NT2/D1 (cell line): ENCODE measurements around the gene CNTFR.

Experiments
- SUZ12 ChIP-seq: IDR thresholded peaks from 2 replicates; pipeline ENCODE4 v1.6.1; 2011; ENCODE audit not compliant: insufficient read length, insufficient read depth; ENCODE audit errors: extremely low read depth
- YY1 ChIP-seq: IDR thresholded peaks from 2 replicates; pipeline ENCODE4 v1.6.1; 2011; ENCODE audit not compliant: insufficient read length, insufficient read depth
- ZNF274 ChIP-seq: IDR thresholded peaks from 2 replicates; pipeline ENCODE4 v1.6.1; 2011; ENCODE audit warnings: mild to moderate bottlenecking, low read depth, low read length

DNA sequence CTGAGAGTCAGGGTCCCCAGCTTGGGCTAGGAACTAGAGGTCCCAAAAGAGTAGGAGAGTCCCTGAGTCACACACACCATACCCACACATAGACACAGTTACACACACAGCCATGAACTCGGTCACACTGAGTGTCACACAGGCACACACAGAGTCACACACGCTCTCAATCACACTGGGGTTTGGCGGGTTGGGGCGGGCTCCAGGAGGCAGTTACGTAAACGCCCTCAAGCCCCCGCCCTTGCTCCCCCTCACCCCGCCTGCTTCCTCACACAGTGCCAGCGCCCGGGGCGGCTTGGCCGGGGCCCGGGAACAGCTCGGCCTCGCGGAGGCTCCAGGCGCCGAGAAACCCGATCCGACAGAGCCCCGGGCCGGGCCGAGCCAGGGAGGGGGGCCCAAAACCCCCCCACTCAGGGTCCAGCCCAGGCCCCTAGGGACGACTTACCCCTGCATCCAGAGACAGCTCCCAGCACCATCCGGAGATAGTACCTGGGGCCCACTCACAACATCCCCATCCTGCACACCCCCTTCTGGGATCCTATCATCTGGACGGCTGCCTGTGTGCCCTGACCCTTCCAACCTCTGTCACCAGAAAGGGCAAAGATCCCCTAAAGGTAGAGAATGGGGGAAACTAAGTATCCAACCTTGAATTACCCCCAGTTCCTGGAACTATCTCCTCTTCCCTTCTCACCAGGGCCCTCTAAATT lies 3.5 kb upstream of the CNTFR start:
- no peak for TF ChIP-seq YY1
- TF ChIP-seq ZNF274: no peak
- TF ChIP-seq SUZ12: no peak
